ENCODE measurements around the gene CDC42SE1.

CDC42SE1 gene

DNA sequence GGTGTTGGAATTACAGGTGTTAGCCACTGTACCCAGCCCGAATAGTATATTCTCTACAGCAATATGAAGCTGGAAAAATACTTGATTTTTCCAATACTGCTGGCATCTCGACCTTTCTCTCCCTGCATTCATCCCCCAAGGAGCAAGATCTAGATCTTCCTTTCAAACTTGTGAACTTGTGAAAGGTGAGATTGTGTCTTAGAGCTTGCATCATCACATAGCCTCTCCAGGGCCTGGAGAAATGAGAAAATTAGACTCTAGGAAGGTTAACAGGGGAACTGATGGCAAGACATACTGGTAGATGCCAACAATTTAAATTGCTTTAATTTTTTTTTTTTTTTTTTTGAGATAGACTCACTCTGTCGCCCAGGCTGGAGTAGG lies 49.1 kb downstream of the CDC42SE1 start:
- Histone ChIP-seq H3K27me3 (ENCODE audit: control insufficient read depth, low read length) (no peaks in the 10 kb centered on the region), H3K4me3 (ENCODE audit: low read length) (no peak overlapping the region), H3K79me2 (ENCODE audit: control insufficient read depth, low read length) (peaks cover 24% of the 10 kb centered on the region), H4K20me1 (ENCODE audit: control insufficient read depth, insufficient read depth, low read depth, low read length) (no peaks in the 10 kb centered on the region), H3K36me3 (ENCODE audit: control insufficient read depth, low read length) (0 out of 2 replicates have a peak, but pooled peaks cover 3% of the 10 kb centered on the region), H3F3A (ENCODE audit: control insufficient read depth, insufficient read depth) (peaks cover 6% of the 10 kb centered on the region), H3K4me1 (ENCODE audit: control insufficient read depth, low read length) (peaks cover 38% of the 10 kb centered on the region), H3K4me2 (ENCODE audit: low read length) (no peak overlapping the region), H3K9me2 (replicated peaks; ENCODE audit: control insufficient read depth, low read length) (no peaks in the 10 kb centered on the region), H3K9me3 (ENCODE audit: control insufficient read depth, insufficient read depth, low read length) (no peaks in the 10 kb centered on the region), H3K27ac (ENCODE audit: low read depth, low read length) (no peak overlapping the region)
- no peak for TF ChIP-seq EZH2phosphoT487 (IDR thresholded peaks at IDR 0.05; ENCODE audit: borderline replicate concordance, low read length)
- TF ChIP-seq, protein P1, sequence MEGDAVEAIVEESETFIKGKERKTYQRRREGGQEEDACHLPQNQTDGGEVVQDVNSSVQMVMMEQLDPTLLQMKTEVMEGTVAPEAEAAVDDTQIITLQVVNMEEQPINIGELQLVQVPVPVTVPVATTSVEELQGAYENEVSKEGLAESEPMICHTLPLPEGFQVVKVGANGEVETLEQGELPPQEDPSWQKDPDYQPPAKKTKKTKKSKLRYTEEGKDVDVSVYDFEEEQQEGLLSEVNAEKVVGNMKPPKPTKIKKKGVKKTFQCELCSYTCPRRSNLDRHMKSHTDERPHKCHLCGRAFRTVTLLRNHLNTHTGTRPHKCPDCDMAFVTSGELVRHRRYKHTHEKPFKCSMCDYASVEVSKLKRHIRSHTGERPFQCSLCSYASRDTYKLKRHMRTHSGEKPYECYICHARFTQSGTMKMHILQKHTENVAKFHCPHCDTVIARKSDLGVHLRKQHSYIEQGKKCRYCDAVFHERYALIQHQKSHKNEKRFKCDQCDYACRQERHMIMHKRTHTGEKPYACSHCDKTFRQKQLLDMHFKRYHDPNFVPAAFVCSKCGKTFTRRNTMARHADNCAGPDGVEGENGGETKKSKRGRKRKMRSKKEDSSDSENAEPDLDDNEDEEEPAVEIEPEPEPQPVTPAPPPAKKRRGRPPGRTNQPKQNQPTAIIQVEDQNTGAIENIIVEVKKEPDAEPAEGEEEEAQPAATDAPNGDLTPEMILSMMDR (IDR thresholded peaks at IDR 0.05; ENCODE audit: low read depth, low read length, poor library complexity, severe bottlenecking): no peak

GRCh38 chr1:151009674-151010345 lies 49.6 kb downstream of the CDC42SE1 start:
- H3K9me3 ChIP-seq (ENCODE audit: control insufficient read depth, insufficient read depth, low read length): no peaks in the 10 kb centered on the region
- no peak overlapping the region for H3K27ac ChIP-seq (ENCODE audit: low read depth, low read length)
- peak overlapping the region; percentile 90 for H3K4me2 ChIP-seq (ENCODE audit: low read length)
- 0 out of 2 replicates have a peak, but pooled peaks cover 3% of the 10 kb centered on the region for H3K36me3 ChIP-seq (ENCODE audit: control insufficient read depth, low read length)
- H4K20me1 ChIP-seq (ENCODE audit: control insufficient read depth, insufficient read depth, low read depth, low read length): no peaks in the 10 kb centered on the region
- TF ChIP-seq EZH2phosphoT487 (IDR thresholded peaks at IDR 0.05; ENCODE audit: borderline replicate concordance, low read length): no peak
- TF ChIP-seq, protein P1 (IDR thresholded peaks at IDR 0.05; ENCODE audit: low read depth, low read length, poor library complexity, severe bottlenecking): no peak
- H3K79me2 ChIP-seq (ENCODE audit: control insufficient read depth, low read length): peaks cover 24% of the 10 kb centered on the region
- H3F3A ChIP-seq (ENCODE audit: control insufficient read depth, insufficient read depth): peaks cover 6% of the 10 kb centered on the region
- H3K27me3 ChIP-seq (ENCODE audit: control insufficient read depth, low read length): no peaks in the 10 kb centered on the region
- no peaks in the 10 kb centered on the region for H3K9me2 ChIP-seq (replicated peaks; ENCODE audit: control insufficient read depth, low read length)
- H3K4me3 ChIP-seq (ENCODE audit: low read length): peak overlapping the region; percentile 96
- H3K4me1 ChIP-seq (ENCODE audit: control insufficient read depth, low read length): peaks cover 41% of the 10 kb centered on the region

DNA sequence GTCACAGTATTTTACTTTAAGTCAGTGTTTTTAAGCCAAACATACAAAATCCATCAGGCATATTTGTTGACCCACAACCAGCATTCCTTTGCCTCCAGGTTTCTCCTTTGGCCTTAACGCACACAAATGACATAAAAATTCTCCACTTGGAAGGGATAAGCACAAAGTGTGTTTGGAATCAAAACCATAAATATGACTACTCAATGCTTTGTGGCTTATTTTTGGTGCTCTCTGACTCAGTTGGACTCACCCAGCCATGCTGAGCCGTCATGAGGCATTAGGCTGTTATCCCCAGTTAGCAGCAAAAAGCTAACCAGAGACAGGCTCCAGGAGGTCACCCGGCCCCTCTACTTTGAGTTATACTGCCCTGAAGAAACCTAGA lies 50.2 kb downstream of the CDC42SE1 start:
- Histone ChIP-seq H3K4me3 (ENCODE audit: low read length) (peak overlapping the region; percentile 96), H3K9me2 (replicated peaks; ENCODE audit: control insufficient read depth, low read length) (no peaks in the 10 kb centered on the region), H3K4me1 (ENCODE audit: control insufficient read depth, low read length) (peaks cover 45% of the 10 kb centered on the region), H3K27me3 (ENCODE audit: control insufficient read depth, low read length) (no peaks in the 10 kb centered on the region), H3K79me2 (ENCODE audit: control insufficient read depth, low read length) (peaks cover 24% of the 10 kb centered on the region), H3F3A (ENCODE audit: control insufficient read depth, insufficient read depth) (peaks cover 6% of the 10 kb centered on the region), H3K27ac (ENCODE audit: low read depth, low read length) (no peak overlapping the region), H3K9me3 (ENCODE audit: control insufficient read depth, insufficient read depth, low read length) (no peaks in the 10 kb centered on the region), H3K4me2 (ENCODE audit: low read length) (peak overlapping the region; percentile 90), H4K20me1 (ENCODE audit: control insufficient read depth, insufficient read depth, low read depth, low read length) (no peaks in the 10 kb centered on the region), H3K36me3 (ENCODE audit: control insufficient read depth, low read length) (0 out of 2 replicates have a peak, but pooled peaks cover 3% of the 10 kb centered on the region)
- TF ChIP-seq, protein P1 (IDR thresholded peaks at IDR 0.05; ENCODE audit: low read depth, low read length, poor library complexity, severe bottlenecking): no peak
- TF ChIP-seq EZH2phosphoT487 (IDR thresholded peaks at IDR 0.05; ENCODE audit: borderline replicate concordance, low read length): no peak

Data from DOHH2 (cell line).